Measurements from ENCODE around the gene DVL2.

DNA sequence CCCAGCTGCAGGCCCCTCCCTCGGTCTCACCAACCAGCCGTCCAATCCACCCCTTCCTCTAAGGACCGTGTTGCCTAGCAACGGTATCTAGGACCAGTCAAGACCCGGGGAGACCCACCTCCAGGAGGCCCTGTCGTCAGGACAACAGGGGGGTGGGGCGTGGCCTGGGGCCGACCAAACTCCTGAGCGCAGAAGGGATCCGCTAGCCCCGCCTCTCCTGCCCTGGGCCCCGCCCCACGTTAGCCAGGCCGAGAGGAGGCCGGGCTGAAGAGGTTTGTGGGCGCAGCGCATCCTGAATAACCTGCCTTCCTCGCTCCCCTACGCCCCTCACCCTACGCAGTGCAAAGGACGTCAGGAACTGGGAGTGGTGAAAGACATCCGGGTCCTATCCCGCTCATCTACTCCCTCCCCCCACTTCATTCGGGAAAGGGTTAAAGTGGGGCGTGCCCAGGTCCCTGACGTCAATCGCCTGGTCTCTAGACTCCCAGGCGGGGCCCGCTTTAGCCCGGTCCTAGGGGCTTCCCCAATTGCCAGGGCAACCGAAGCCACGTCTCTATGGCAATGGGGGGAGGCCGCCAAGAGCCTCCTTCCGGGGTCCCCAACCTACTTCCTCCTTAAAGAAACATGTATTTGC is 29.4 kb downstream of the DVL2 start:
- TF ChIP-seq EZH2 (IDR thresholded peaks at IDR 0.05) (no peak), POLR2AphosphoS5 (IDR thresholded peaks at IDR 0.05; ENCODE audit: borderline replicate concordance, low read depth, low read length) (no peak)

All from SK-N-MC (cell line).